ENCODE data around the gene TMC1. TPM values are rescaled to one million over a fixed set of nuclear protein-coding genes. Genes with fewer than 3 reads are reported as not detected.

Gene TMC1
- total RNA-seq, 2 donors from 2014 or later: 0.29 to 0.42 TPM

- no peak for TF ChIP-seq CTCF (IDR thresholded peaks at IDR 0.05)
- no peak for DNase-seq
- H3K9me3 ChIP-seq: no peaks in the 10 kb centered on the region
- no peak overlapping the region for H3K9ac ChIP-seq (ENCODE audit: low read depth in 2 of 2, low read length in 2 of 2)
- H3K27me3 ChIP-seq: no peaks in the 10 kb centered on the region
- no peak overlapping the region for H3K4me3 ChIP-seq
- H3K4me1 ChIP-seq: peaks cover 4% of the 10 kb centered on the region
- no peak overlapping the region for H3K27ac ChIP-seq
- intact Hi-C loops (cut with DNase I): no loop called here
- H3K36me3 ChIP-seq: no peaks in the 10 kb centered on the region
Observed at GRCh38 chr9:72818385-72818784, 297.0 kb downstream of the TMC1 start.

GRCh38 chr9:72823971-72824370 is 302.6 kb downstream of the TMC1 start:
- Histone ChIP-seq H3K27ac (no peak overlapping the region), H3K9ac (ENCODE audit: low read depth in 2 of 2, low read length in 2 of 2) (no peak overlapping the region), H3K4me1 (no peaks in the 10 kb centered on the region), H3K9me3 (no peaks in the 10 kb centered on the region), H3K4me3 (no peak overlapping the region), H3K27me3 (no peaks in the 10 kb centered on the region), H3K36me3 (no peaks in the 10 kb centered on the region)
- DNase-seq: no peak
- intact Hi-C loops (cut with DNase I): loop anchor here (5.0 to 10.0 kb wide), 2 partner anchors 229 to 542 kb away; no protein-coding TSS in a partner anchor
- no peak for TF ChIP-seq CTCF (IDR thresholded peaks at IDR 0.05)

GRCh38 chr9:72826996-72827949 is 305.9 kb downstream of the TMC1 start:
- TF ChIP-seq CTCF (IDR thresholded peaks at IDR 0.05): no peak
- no peaks in the 10 kb centered on the region for H3K4me1 ChIP-seq
- DNase-seq: no peak
- no peaks in the 10 kb centered on the region for H3K9me3 ChIP-seq
- intact Hi-C loops (cut with DNase I): loop anchor here (10.0 kb wide), 1 partner anchor 232 kb away; no protein-coding TSS in a partner anchor
- H3K9ac ChIP-seq (ENCODE audit: low read depth in 2 of 2, low read length in 2 of 2): no peak overlapping the region
- no peak overlapping the region for H3K4me3 ChIP-seq
- no peak overlapping the region for H3K27ac ChIP-seq
- H3K27me3 ChIP-seq: no peaks in the 10 kb centered on the region
- H3K36me3 ChIP-seq: no peaks in the 10 kb centered on the region

- H3K4me3 ChIP-seq: no peak overlapping the region
- no peak for TF ChIP-seq CTCF (IDR thresholded peaks at IDR 0.05)
- no peaks in the 10 kb centered on the region for H3K9me3 ChIP-seq
- no peaks in the 10 kb centered on the region for H3K4me1 ChIP-seq
- no peaks in the 10 kb centered on the region for H3K27me3 ChIP-seq
- no peak overlapping the region for H3K27ac ChIP-seq
- H3K36me3 ChIP-seq: no peaks in the 10 kb centered on the region
- DNase-seq: no peak
- intact Hi-C loops (cut with DNase I): loop anchor here (10.0 kb wide), 1 partner anchor 233 kb away; no protein-coding TSS in a partner anchor
- H3K9ac ChIP-seq (ENCODE audit: low read depth in 2 of 2, low read length in 2 of 2): no peak overlapping the region
Observed at GRCh38 chr9:72827950-72828731, 306.7 kb downstream of the TMC1 start.

GRCh38 chr9:72834994-72835393 is 313.6 kb downstream of the TMC1 start:
- H3K27me3 ChIP-seq: no peaks in the 10 kb centered on the region
- H3K4me1 ChIP-seq: no peaks in the 10 kb centered on the region
- no peak overlapping the region for H3K27ac ChIP-seq
- intact Hi-C loops (cut with DNase I): no loop called here
- TF ChIP-seq CTCF (IDR thresholded peaks at IDR 0.05): no peak
- no peak overlapping the region for H3K9ac ChIP-seq (ENCODE audit: low read depth in 2 of 2, low read length in 2 of 2)
- no peaks in the 10 kb centered on the region for H3K36me3 ChIP-seq
- no peak for DNase-seq
- no peaks in the 10 kb centered on the region for H3K9me3 ChIP-seq
- H3K4me3 ChIP-seq: no peak overlapping the region
